IPS-18a (cell line): ENCODE results near the gene DOK4.

Source experiments
- H3K27ac ChIP-seq: one replicate; pipeline ENCODE4 v1.5.1; 2013; ENCODE audit warnings: low read length
- H3K27me3 ChIP-seq: one replicate; pipeline ENCODE4 v1.6.1; 2013; ENCODE audit warnings: mild to moderate bottlenecking, low read length; ENCODE audit not compliant: control insufficient read depth, insufficient read depth
- H3K36me3 ChIP-seq: one replicate; pipeline ENCODE4 v1.6.1; 2013; ENCODE audit warnings: low read depth, low read length; ENCODE audit not compliant: control insufficient read depth
- H3K4me1 ChIP-seq: one replicate; pipeline ENCODE4 v1.6.1; 2013; ENCODE audit warnings: low read depth, low read length; ENCODE audit not compliant: control insufficient read depth
- H3K4me3 ChIP-seq: one replicate; pipeline ENCODE4 v1.5.1; 2013; ENCODE audit warnings: low read length
- H3K9ac ChIP-seq: one replicate; pipeline ENCODE4 v1.6.1; 2013; ENCODE audit warnings: mild to moderate bottlenecking, low read length, moderate library complexity
- H3K9me3 ChIP-seq: one replicate; pipeline ENCODE4 v1.6.1; 2013; ENCODE audit warnings: low read depth, low read length; ENCODE audit not compliant: control insufficient read depth

DOK4 gene

DNA sequence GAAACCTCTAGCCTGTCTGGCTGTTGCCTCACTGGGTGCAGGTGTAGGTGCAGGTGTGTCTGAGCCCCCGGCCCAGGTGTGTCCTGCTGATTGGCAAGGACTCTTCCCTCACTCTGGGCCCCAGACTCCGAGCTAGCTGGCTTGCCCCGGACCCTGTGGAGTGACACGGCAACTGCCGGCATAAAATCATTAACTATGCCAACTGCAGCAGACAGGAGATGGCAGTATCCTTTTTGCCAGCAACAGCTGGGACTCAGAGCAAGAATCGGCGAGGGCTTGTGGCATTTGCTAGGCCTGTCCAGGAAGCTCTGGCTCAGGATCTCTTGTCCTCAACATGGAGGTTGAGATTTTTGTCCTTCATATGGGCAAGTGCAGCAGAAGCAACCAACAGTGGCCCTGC is 59.9 kb downstream of the DOK4 start:
- Histone ChIP-seq H3K36me3 (peaks cover 30% of the 10 kb centered on the region), H3K4me3 (no peak overlapping the region), H3K9me3 (no peaks in the 10 kb centered on the region), H3K9ac (no peak overlapping the region), H3K27me3 (no peaks in the 10 kb centered on the region), H3K27ac (no peak overlapping the region), H3K4me1 (no peaks in the 10 kb centered on the region)

DNA sequence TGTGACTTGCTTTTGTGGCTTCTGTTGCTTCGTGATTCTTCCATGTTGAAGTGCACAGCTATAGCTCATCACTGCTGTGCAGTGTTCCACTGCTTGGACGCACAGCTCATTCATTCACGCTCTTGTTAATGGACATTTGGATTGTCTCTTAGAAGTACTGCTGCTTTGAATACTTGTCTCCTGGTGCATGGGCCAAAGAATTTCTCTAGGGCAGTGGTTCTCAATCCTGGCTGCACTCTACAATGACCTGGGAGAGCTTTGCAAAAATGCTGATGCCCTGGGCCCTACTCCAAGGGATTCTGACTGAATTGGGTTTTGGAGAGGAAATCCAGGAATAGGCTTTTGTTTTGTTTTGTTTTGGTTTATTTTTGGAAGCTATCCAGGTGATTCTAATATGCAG is 61.7 kb downstream of the DOK4 start:
- Histone ChIP-seq H3K27ac (no peak overlapping the region), H3K36me3 (peaks cover 14% of the 10 kb centered on the region), H3K9me3 (no peaks in the 10 kb centered on the region), H3K9ac (no peak overlapping the region), H3K4me1 (no peaks in the 10 kb centered on the region), H3K27me3 (no peaks in the 10 kb centered on the region), H3K4me3 (no peak overlapping the region)

DNA sequence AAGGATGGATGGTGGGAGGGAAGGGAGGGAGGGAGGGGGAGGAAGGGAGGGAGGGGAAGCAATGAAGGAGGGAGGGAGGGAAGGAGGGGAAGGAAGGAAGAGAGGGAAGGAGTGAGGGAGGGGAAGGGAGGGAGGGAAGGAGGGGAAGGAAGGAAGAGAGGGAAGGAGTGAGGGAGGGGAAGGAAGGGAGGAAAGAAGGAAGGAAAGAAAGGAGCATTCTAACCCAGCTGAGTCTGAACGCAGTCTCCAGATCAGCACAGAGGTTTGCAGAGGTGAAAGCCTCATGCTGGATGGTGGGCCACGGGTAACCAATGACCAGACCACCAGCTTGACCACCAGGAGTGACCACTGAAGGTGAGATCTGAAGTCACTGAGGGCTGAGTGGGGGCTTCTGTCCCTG is 63.1 kb downstream of the DOK4 start:
- H3K36me3 ChIP-seq: peaks cover 3% of the 10 kb centered on the region
- H3K27me3 ChIP-seq: no peaks in the 10 kb centered on the region
- no peaks in the 10 kb centered on the region for H3K9me3 ChIP-seq
- H3K9ac ChIP-seq: no peak overlapping the region
- H3K4me1 ChIP-seq: peaks cover 8% of the 10 kb centered on the region
- H3K4me3 ChIP-seq: no peak overlapping the region
- H3K27ac ChIP-seq: no peak overlapping the region

DNA sequence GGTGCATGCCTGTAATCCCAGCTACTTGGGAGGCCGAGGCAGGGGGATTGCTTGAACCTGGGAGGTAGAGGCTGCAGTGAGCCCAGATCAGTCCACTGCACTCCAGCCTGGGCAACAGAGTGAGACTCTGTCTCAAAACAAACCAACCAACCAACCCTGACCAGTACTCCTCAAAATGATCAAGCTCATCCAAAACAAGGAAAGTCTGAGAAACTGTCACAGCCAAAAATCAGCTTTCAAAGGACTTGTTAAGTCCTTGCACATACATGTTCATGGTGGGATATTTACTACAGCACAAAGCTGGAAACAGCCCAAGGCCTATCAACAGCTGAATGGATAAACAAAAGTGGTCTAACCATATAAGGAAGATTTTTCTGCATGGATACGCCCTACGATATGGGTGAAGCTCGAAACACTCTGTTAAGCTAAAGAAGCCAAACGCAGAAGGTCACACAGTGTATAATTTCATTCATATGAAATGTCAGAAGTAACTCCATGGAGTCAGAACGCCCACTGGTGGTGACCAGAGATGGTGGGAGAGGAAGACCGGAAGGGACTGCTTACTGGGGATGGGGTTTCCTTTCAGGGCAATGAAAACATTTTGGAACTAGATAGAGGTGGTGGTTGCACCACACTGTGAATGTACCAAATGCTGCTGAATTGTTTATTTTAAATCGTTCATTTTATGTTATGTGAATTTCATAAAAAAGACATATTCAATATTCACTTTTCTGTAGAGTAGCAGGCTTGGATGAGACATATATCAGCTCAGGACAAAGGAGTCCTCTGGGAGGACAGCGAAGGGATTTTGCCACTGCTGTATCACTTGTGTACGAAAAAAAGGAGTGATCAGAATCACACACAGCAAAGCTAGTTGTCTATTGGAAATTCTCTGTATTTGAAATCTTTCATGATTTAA is 64.0 kb downstream of the DOK4 start:
- H3K4me1 ChIP-seq: peaks cover 8% of the 10 kb centered on the region
- no peak overlapping the region for H3K4me3 ChIP-seq
- H3K36me3 ChIP-seq: peaks cover 2% of the 10 kb centered on the region
- H3K27ac ChIP-seq: no peak overlapping the region
- no peaks in the 10 kb centered on the region for H3K9me3 ChIP-seq
- no peaks in the 10 kb centered on the region for H3K27me3 ChIP-seq
- H3K9ac ChIP-seq: no peak overlapping the region
